Fibroblast of lung (primary cell): Measurements from ENCODE around the gene DDX49. TPM values are rescaled to one million over a fixed set of nuclear protein-coding genes. Genes with fewer than 3 reads are reported as not detected.

Experiments
- DNase-seq, 2 donors: peaks; one replicate each; pipeline versions ENCODE4 v3.0.0 to v3.0.0-alpha.2; 2010; ENCODE audit warnings: low read depth in 2 of 2
- H2AFZ ChIP-seq: 2 replicates; pipeline ENCODE4 v1.5.1; 2012; ENCODE audit warnings: low read length, control low read depth, inconsistent platforms
- H3K27ac ChIP-seq: 2 replicates; pipeline ENCODE4 v1.5.1; 2011; ENCODE audit warnings: low read length, control low read depth; ENCODE audit not compliant: insufficient read depth
- H3K27me3 ChIP-seq: 2 replicates; pipeline ENCODE4 v1.5.1; 2011; ENCODE audit warnings: mild to moderate bottlenecking, low read length; ENCODE audit not compliant: control insufficient read depth, insufficient read depth
- H3K36me3 ChIP-seq: 2 replicates; pipeline ENCODE4 v1.5.1; 2011; ENCODE audit warnings: low read length; ENCODE audit not compliant: control insufficient read depth, insufficient read depth
- H3K4me1 ChIP-seq: 2 replicates; pipeline ENCODE4 v1.5.1; 2011; ENCODE audit warnings: low read length; ENCODE audit not compliant: control insufficient read depth, insufficient read depth; ENCODE audit errors: extremely low read depth
- H3K4me2 ChIP-seq: 2 replicates; pipeline ENCODE4 v1.5.1; 2011; ENCODE audit warnings: low read length, control low read depth; ENCODE audit not compliant: insufficient read depth; ENCODE audit errors: extremely low read depth
- H3K4me3 ChIP-seq, 4 experiments: fragments of 200-600 bp in 1 of 4; sonication (generic) in 1 of 4; replicated peaks in 1 of 4; 2 replicates each; pipeline ENCODE4 v1.5.1; 2011 to 2016; ENCODE audit warnings: low read length in 4 of 4, low read depth in 3 of 4, mild to moderate bottlenecking in 3 of 4, control low read depth in 2 of 4, inconsistent platforms in 1 of 4, mixed read lengths in 1 of 4; ENCODE audit not compliant: insufficient read depth in 1 of 4; ENCODE audit errors: control extremely low read depth in 1 of 4
- H3K79me2 ChIP-seq: 2 replicates; pipeline ENCODE4 v1.5.1; 2012; ENCODE audit warnings: mild to moderate bottlenecking, low read length, inconsistent platforms; ENCODE audit not compliant: control insufficient read depth, insufficient read depth
- H3K9ac ChIP-seq: 2 replicates; pipeline ENCODE4 v1.5.1; 2011; ENCODE audit warnings: mild to moderate bottlenecking, low read length, control low read depth; ENCODE audit not compliant: insufficient read depth
- H3K9me3 ChIP-seq: 2 replicates; pipeline ENCODE4 v1.5.1; 2012; ENCODE audit warnings: low read depth, low read length; ENCODE audit not compliant: control insufficient read depth, insufficient read depth
- H4K20me1 ChIP-seq: 2 replicates; pipeline ENCODE4 v1.5.1; 2011; ENCODE audit warnings: low read length; ENCODE audit not compliant: control insufficient read depth, insufficient read depth; ENCODE audit errors: extremely low read depth
- CTCF ChIP-seq, 2 donors: IDR thresholded peaks in 1 of 2; conservative IDR thresholded peaks in 1 of 2; 1 replicate in 1 of 2; 2 replicates in 1 of 2; pipeline ENCODE4 v1.5.1; 2011 to 2012; ENCODE audit warnings: low read length in 2 of 2, control low read depth in 1 of 2, inconsistent platforms in 1 of 2, low read depth in 1 of 2, mild to moderate bottlenecking in 1 of 2
- EZH2 ChIP-seq: IDR thresholded peaks from 2 replicates; pipeline ENCODE4 v1.5.1; 2012; ENCODE audit warnings: low read length, control low read depth, mild to moderate bottlenecking; ENCODE audit errors: missing control alignments
- polyA plus RNA-seq, 2 donors: library from polyadenylated mRNA; depleted of rRNA in 1 of 2; stranded (reverse) in 1 of 2; unstranded in 1 of 2; fragments of >200 nt; gene quantifications; 2 replicates each; pipeline ENCODE4 v1.2.1, GENCODE V29; 2011 to 2012; ENCODE audit warnings: missing spikeins in 1 of 2
- total RNA-seq: library from RNA; depleted of rRNA; stranded (reverse); fragments of >200 nt; gene quantifications from 2 replicates; pipeline ENCODE4 v1.2.1, GENCODE V29; 2014

The DDX49 gene
- total and polyA plus RNA-seq, 2 donors (not counting 1 experiment from before 2014, with no cell fraction given): 25.3 to 56.3 TPM

GRCh38 chr19:18910010-18910409 lies 9.5 kb upstream of the DDX49 start:
- Histone ChIP-seq H3K4me2 (no peak overlapping the region), H3K9ac (no peak overlapping the region), H2AFZ (no peak overlapping the region), H3K4me3 (no peak overlapping the region), H3K9me3 (no peaks in the 10 kb centered on the region), H3K27me3 (no peaks in the 10 kb centered on the region), H4K20me1 (no peaks in the 10 kb centered on the region), H3K79me2 (peaks cover 16% of the 10 kb centered on the region), H3K27ac (no peak overlapping the region), H3K4me1 (no peaks in the 10 kb centered on the region), H3K36me3 (peaks cover 37% of the 10 kb centered on the region)
- no peak for TF ChIP-seq EZH2
- no peak for TF ChIP-seq CTCF (conservative IDR thresholded peaks at IDR 0.05 in 1 of 2, IDR thresholded peaks at IDR 0.05 in 1 of 2; ENCODE audit: low read depth in 1 of 2, low read length in 2 of 2)
- no peak for DNase-seq

- Histone ChIP-seq H3K79me2 (peaks cover 24% of the 10 kb centered on the region), H3K36me3 (peaks cover 33% of the 10 kb centered on the region), H3K9me3 (no peaks in the 10 kb centered on the region), H3K9ac (no peak overlapping the region), H3K27me3 (no peaks in the 10 kb centered on the region), H2AFZ (no peak overlapping the region), H3K4me2 (no peak overlapping the region), H3K27ac (no peak overlapping the region), H3K4me1 (no peaks in the 10 kb centered on the region), H3K4me3 (no peak overlapping the region), H4K20me1 (no peaks in the 10 kb centered on the region)
- no peak for DNase-seq
- TF ChIP-seq EZH2 (no peak), CTCF (conservative IDR thresholded peaks at IDR 0.05 in 1 of 2, IDR thresholded peaks at IDR 0.05 in 1 of 2; ENCODE audit: low read depth in 1 of 2, low read length in 2 of 2) (no peak)
Measured at GRCh38 chr19:18910801-18911436, 8.6 kb upstream of the DDX49 start.

GRCh38 chr19:18912933-18913332 lies 6.6 kb upstream of the DDX49 start:
- DNase-seq: no peak
- H3K4me2 ChIP-seq: no peak overlapping the region
- H3K4me1 ChIP-seq: no peaks in the 10 kb centered on the region
- H3K79me2 ChIP-seq: peaks cover 31% of the 10 kb centered on the region
- TF ChIP-seq EZH2 (no peak), CTCF (conservative IDR thresholded peaks at IDR 0.05 in 1 of 2, IDR thresholded peaks at IDR 0.05 in 1 of 2; ENCODE audit: low read depth in 1 of 2, low read length in 2 of 2) (no peak)
- H3K9ac ChIP-seq: no peak overlapping the region
- no peak overlapping the region for H3K27ac ChIP-seq
- no peaks in the 10 kb centered on the region for H4K20me1 ChIP-seq
- no peak overlapping the region for H3K4me3 ChIP-seq
- H3K36me3 ChIP-seq: peaks cover 19% of the 10 kb centered on the region
- no peak overlapping the region for H2AFZ ChIP-seq
- H3K9me3 ChIP-seq: no peaks in the 10 kb centered on the region
- no peaks in the 10 kb centered on the region for H3K27me3 ChIP-seq
